DOHH2 (cell line): ENCODE data around the gene PRRT1.
"Not testable (repeated sequence)": the region's sequence is repeated elsewhere in the genome, so short reads cannot be mapped to it uniquely, and the experiment has no call there.

Experiments used
- H3F3A ChIP-seq: fragments of 200-600 bp; sonication (generic), shearing (Covaris generic); 2 replicates; pipeline ENCODE4 v1.6.0; 2016; ENCODE audit warnings: antibody characterized with exemption, mild to moderate bottlenecking; ENCODE audit not compliant: control insufficient read depth, insufficient read depth
- H3K27ac ChIP-seq: fragments of 200-600 bp; sonication (generic); 2 replicates; pipeline ENCODE4 v1.5.1; 2014; ENCODE audit warnings: low read depth, mild to moderate bottlenecking, low read length, moderate library complexity
- H3K27me3 ChIP-seq: fragments of 200-600 bp; sonication (generic); 2 replicates; pipeline ENCODE4 v1.6.1; 2014; ENCODE audit warnings: mild to moderate bottlenecking, low read length, mixed read lengths; ENCODE audit not compliant: control insufficient read depth
- H3K36me3 ChIP-seq: fragments of 200-600 bp; sonication (generic); 2 replicates; pipeline ENCODE4 v1.6.1; 2014; ENCODE audit warnings: mild to moderate bottlenecking, low read length, moderate library complexity, mixed read lengths; ENCODE audit not compliant: control insufficient read depth
- H3K4me1 ChIP-seq: fragments of 200-600 bp; sonication (generic); 2 replicates; pipeline ENCODE4 v1.6.1; 2014; ENCODE audit warnings: mild to moderate bottlenecking, low read length, mixed read lengths; ENCODE audit not compliant: control insufficient read depth
- H3K4me2 ChIP-seq: fragments of 200-600 bp; sonication (generic); 2 replicates; pipeline ENCODE4 v1.6.0; 2014; ENCODE audit warnings: mild to moderate bottlenecking, low read length, moderate library complexity
- H3K4me3 ChIP-seq: fragments of 200-600 bp; sonication (generic); 2 replicates; pipeline ENCODE4 v1.5.1; 2014; ENCODE audit warnings: mild to moderate bottlenecking, low read length, mixed read lengths
- H3K79me2 ChIP-seq: fragments of 200-600 bp; sonication (generic); 2 replicates; pipeline ENCODE4 v1.6.1; 2014; ENCODE audit warnings: mild to moderate bottlenecking, low read length, mixed read lengths; ENCODE audit not compliant: control insufficient read depth
- H3K9me2 ChIP-seq: fragments of 200-600 bp; sonication (generic); replicated peaks from 2 replicates; pipeline ENCODE4 v1.6.1; 2014; ENCODE audit warnings: mild to moderate bottlenecking, low read length, mixed read lengths; ENCODE audit not compliant: control insufficient read depth
- H3K9me3 ChIP-seq: fragments of 200-600 bp; sonication (generic); 2 replicates; pipeline ENCODE4 v1.6.1; 2014; ENCODE audit warnings: antibody characterized with exemption, low read length, mixed read lengths; ENCODE audit not compliant: control insufficient read depth, insufficient read depth
- H4K20me1 ChIP-seq: fragments of 200-600 bp; sonication (generic); 2 replicates; pipeline ENCODE4 v1.6.0; 2014; ENCODE audit warnings: low read depth, mild to moderate bottlenecking, antibody characterized with exemption, low read length, moderate library complexity; ENCODE audit not compliant: control insufficient read depth, insufficient read depth
- CTCF ChIP-seq: fragments of 200-600 bp; sonication (generic); IDR thresholded peaks from one replicate; pipeline ENCODE4 v1.5.1; 2014; ENCODE audit warnings: antibody characterized with exemption, mild to moderate bottlenecking, low read depth, low read length; ENCODE audit not compliant: poor library complexity, severe bottlenecking
- EZH2phosphoT487 ChIP-seq: fragments of 200-600 bp; sonication (generic); IDR thresholded peaks from 2 replicates; pipeline ENCODE4 v1.6.1; 2017; ENCODE audit warnings: borderline replicate concordance, mild to moderate bottlenecking, antibody characterized with exemption, low read length, moderate library complexity, mixed read lengths

The PRRT1 gene

DNA sequence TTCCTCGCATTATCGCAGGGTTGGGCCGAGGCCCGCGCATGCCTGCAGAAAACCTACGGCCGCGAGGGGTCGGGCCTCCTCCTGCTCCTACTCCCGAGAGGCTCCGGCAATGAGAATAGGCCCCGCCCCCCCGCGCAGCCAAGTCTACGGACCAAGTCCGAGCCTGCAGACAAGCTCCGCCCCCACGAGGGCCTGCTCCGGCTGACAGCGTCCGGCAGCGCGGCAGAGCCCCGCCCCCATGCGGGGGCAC is 43.8 kb upstream of the PRRT1 start:
- no peaks in the 10 kb centered on the region for H3K27me3 ChIP-seq
- peak overlapping the region; percentile 97 for H3K4me3 ChIP-seq
- peak overlapping the region; percentile 85 for H3K27ac ChIP-seq
- TF ChIP-seq CTCF (no peak), EZH2phosphoT487 (no peak)
- peaks cover 62% of the 10 kb centered on the region for H3K4me1 ChIP-seq
- H3K4me2 ChIP-seq, result peak overlapping the region; percentile 100
- H3F3A ChIP-seq, result peaks cover 29% of the 10 kb centered on the region
- H4K20me1 ChIP-seq, result no peaks in the 10 kb centered on the region
- H3K79me2 ChIP-seq, result peaks cover 28% of the 10 kb centered on the region
- peaks cover 17% of the 10 kb centered on the region for H3K36me3 ChIP-seq
- no peaks in the 10 kb centered on the region for H3K9me2 ChIP-seq
- no peaks in the 10 kb centered on the region for H3K9me3 ChIP-seq

- H3K9me2 ChIP-seq, result no peaks in the 10 kb centered on the region
- no peaks in the 10 kb centered on the region for H3K9me3 ChIP-seq
- H3F3A ChIP-seq, result peaks cover 29% of the 10 kb centered on the region
- peaks cover 17% of the 10 kb centered on the region for H3K36me3 ChIP-seq
- peak overlapping the region; percentile 97 for H3K4me3 ChIP-seq
- H3K4me1 ChIP-seq, result peaks cover 65% of the 10 kb centered on the region
- H3K4me2 ChIP-seq, result peak overlapping the region; percentile 100
- no peaks in the 10 kb centered on the region for H3K27me3 ChIP-seq
- no peaks in the 10 kb centered on the region for H4K20me1 ChIP-seq
- H3K27ac ChIP-seq, result peak overlapping the region; percentile 80
- TF ChIP-seq EZH2phosphoT487, result no peak
- peak; percentile 74 for TF ChIP-seq CTCF
- peaks cover 32% of the 10 kb centered on the region for H3K79me2 ChIP-seq
Measured at GRCh38 chr6:32194825-32195651, 43.3 kb upstream of the PRRT1 start.

DNA sequence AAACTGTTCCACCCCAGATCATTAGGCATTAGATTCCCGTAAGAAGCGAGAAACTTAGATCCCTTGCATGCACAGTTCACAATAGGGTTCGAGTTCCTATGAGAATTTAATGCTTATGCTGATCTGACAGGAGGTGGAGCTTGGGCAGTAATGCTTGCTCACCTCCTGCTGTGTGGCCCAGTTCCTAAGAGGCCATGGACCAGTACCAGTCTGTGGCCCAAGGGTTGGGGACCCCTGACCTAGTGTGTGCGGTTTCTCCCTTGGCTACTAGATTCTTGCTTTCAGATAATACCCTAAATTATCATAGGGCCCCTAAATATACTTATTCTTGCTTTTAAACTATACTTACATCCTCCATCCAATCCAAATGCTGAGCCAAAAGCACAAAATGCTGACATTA is 42.6 kb upstream of the PRRT1 start:
- peak overlapping the region; percentile 80 for H3K27ac ChIP-seq
- H3K9me2 ChIP-seq, result no peaks in the 10 kb centered on the region
- peak overlapping the region; percentile 100 for H3K4me2 ChIP-seq
- H3K4me1 ChIP-seq, result peaks cover 65% of the 10 kb centered on the region
- no peaks in the 10 kb centered on the region for H3K9me3 ChIP-seq
- H3K36me3 ChIP-seq, result peaks cover 17% of the 10 kb centered on the region
- H3K79me2 ChIP-seq, result peaks cover 37% of the 10 kb centered on the region
- no peaks in the 10 kb centered on the region for H4K20me1 ChIP-seq
- H3K4me3 ChIP-seq, result peak overlapping the region; percentile 97
- TF ChIP-seq EZH2phosphoT487, result no peak
- no peak for TF ChIP-seq CTCF
- H3K27me3 ChIP-seq, result no peaks in the 10 kb centered on the region
- peaks cover 29% of the 10 kb centered on the region for H3F3A ChIP-seq

DNA sequence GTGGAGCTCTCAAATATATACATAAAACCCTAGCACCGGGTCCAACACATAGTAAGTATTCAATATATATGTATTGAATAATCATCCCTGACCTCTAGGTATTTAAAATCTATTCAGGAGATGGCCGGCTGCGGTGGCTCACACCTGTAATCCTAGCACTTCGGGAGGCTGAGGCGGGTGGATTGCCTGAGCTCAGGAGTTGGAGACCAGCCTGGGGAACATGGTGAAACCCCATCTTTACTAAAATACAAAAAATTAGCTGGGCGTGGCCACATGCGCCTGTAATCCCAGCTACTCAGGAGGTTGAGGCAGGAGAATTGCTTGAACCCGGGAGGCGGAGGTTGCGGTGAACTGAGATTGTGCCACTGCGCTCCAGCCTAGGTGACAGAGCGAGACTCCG is 41.4 kb upstream of the PRRT1 start:
- H3K9me3 ChIP-seq, H3K27me3 ChIP-seq, H3K9me2 ChIP-seq, H4K20me1 ChIP-seq: not testable (repeated sequence)
- peak overlapping the region; percentile 83 for H3K4me3 ChIP-seq
- peaks cover 28% of the 10 kb centered on the region for H3F3A ChIP-seq
- H3K27ac ChIP-seq, result peak overlapping the region; percentile 90
- peaks cover 75% of the 10 kb centered on the region for H3K4me1 ChIP-seq
- peaks cover 29% of the 10 kb centered on the region for H3K36me3 ChIP-seq
- peaks cover 49% of the 10 kb centered on the region for H3K79me2 ChIP-seq
- H3K4me2 ChIP-seq, result peak overlapping the region; percentile 100
